ENCODE measurements around the gene DCXR. TPM values are rescaled to one million over a fixed set of nuclear protein-coding genes. Genes with fewer than 3 reads are reported as not detected.

Gene DCXR
- total RNA-seq, 6 donors from 2014 or later: 122 to 358 (median 211) TPM

GRCh38 chr17:82062076-82062983 is 24.8 kb upstream of the DCXR start:
- WGBS, 2 donors: 83 to 89% methylated on average over 5 to 21 of the region's 24 CpGs
- Histone ChIP-seq H3K27me3 (no peaks in the 10 kb centered on the region), H3K27ac (no peak overlapping the region), H3K4me3 (no peak overlapping the region), H3K9me3 (no peaks in the 10 kb centered on the region), H3K4me1 (peaks cover 22 to 34% (median 22%) of the 10 kb centered on the region in 4 donors), H3K36me3 (peaks cover 7 to 70% (median 56%) of the 10 kb centered on the region in 4 donors)
- TF ChIP-seq POLR2AphosphoS5 (IDR thresholded peaks at IDR 0.05) (no peak), CTCF (IDR thresholded peaks at IDR 0.05) (no peak), POLR2A (IDR thresholded peaks at IDR 0.05) (no peak), EP300 (IDR thresholded peaks at IDR 0.05) (no peak)
- DNase-seq (peak in 1 of 2 donors; percentile 76), ATAC-seq (ENCODE audit: low FRiP score in 2 of 2) (no peak)

GRCh38 chr17:82061047-82061925 is 23.8 kb upstream of the DCXR start:
- TF ChIP-seq EP300 (IDR thresholded peaks at IDR 0.05) (no peak), POLR2A (IDR thresholded peaks at IDR 0.05) (no peak), CTCF (IDR thresholded peaks at IDR 0.05) (no peak), POLR2AphosphoS5 (IDR thresholded peaks at IDR 0.05) (no peak)
- no peak for ATAC-seq (ENCODE audit: low FRiP score in 2 of 2)
- Histone ChIP-seq H3K27ac (no peak overlapping the region), H3K4me1 (peaks cover 19 to 30% (median 20%) of the 10 kb centered on the region in 4 donors), H3K36me3 (peaks cover 12 to 80% (median 67%) of the 10 kb centered on the region in 4 donors), H3K27me3 (no peaks in the 10 kb centered on the region), H3K9me3 (no peaks in the 10 kb centered on the region), H3K4me3 (no peak overlapping the region)
- 94% methylated on average over 32 of the region's 34 CpGs; no CpG with 5 or more reads in 1 of the 2 donors for WGBS, 2 donors
- DNase-seq: peak in 1 of 2 donors; percentile 74

DNA sequence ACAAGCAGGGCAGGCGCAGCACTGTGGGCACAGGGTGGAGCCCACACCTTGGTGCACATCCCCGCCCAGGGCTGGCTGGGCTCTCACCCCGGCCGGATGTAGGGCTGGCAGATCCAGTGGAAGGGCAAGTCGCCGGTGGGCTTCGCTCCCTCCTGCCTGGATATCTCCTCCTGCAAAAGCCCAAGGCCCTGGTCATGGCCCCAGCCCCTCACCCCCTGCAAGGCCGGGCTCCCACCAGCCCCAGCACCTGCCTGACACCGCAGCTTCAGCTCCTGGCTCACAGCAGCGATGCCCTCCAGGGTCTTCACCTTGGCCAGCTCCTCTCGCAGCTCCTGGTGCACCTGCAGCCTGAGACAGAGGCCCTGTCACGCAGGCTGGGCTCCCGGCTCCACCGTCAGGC is 23.1 kb upstream of the DCXR start:
- H3K9me3 ChIP-seq: no peaks in the 10 kb centered on the region
- DNase-seq: peak in 1 of 2 donors; percentile 66
- H3K36me3 ChIP-seq: peaks cover 15 to 87% (median 73%) of the 10 kb centered on the region in 4 donors
- no peak for ATAC-seq (ENCODE audit: low FRiP score in 2 of 2)
- no peak overlapping the region for H3K27ac ChIP-seq
- TF ChIP-seq CTCF (IDR thresholded peaks at IDR 0.05): no peak
- no peak overlapping the region for H3K4me3 ChIP-seq
- H3K27me3 ChIP-seq: no peaks in the 10 kb centered on the region
- WGBS, 2 donors: 95 to 100% methylated on average over 1 to 14 of the region's 14 CpGs
- H3K4me1 ChIP-seq: peaks cover 14 to 24% (median 15%) of the 10 kb centered on the region in 4 donors

DNA sequence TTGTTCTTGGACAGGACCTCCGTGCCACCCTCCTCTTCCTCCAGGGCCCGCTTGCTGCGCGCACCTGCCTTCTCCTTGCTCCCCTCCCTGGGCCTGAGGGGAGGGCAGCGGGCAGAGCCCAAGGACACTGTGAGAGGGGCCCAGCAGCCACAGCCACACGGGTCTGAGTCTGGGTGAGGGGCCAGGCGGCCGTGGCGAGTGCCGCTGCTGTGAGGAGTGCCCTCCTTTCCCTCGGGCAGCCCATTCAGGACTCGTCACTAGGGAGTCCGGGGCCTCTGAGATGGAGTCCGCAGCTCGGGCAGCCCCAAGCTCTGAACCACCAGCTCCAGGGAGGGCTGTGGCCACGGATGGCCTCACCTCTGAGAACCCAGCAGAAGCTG is 22.5 kb upstream of the DCXR start:
- no peak for TF ChIP-seq EP300 (IDR thresholded peaks at IDR 0.05)
- no peak for TF ChIP-seq CTCF (IDR thresholded peaks at IDR 0.05)
- no peak for TF ChIP-seq POLR2AphosphoS5 (IDR thresholded peaks at IDR 0.05)
- TF ChIP-seq POLR2A (IDR thresholded peaks at IDR 0.05): no peak
- Histone ChIP-seq H3K4me3 (no peak overlapping the region), H3K4me1 (peaks cover 13 to 22% (median 13%) of the 10 kb centered on the region in 4 donors), H3K27ac (no peak overlapping the region), H3K27me3 (no peaks in the 10 kb centered on the region), H3K9me3 (no peaks in the 10 kb centered on the region), H3K36me3 (peaks cover 16 to 93% (median 79%) of the 10 kb centered on the region in 4 donors)
- DNase-seq: peak in 1 of 2 donors; percentile 78
- ATAC-seq (ENCODE audit: low FRiP score in 2 of 2): no peak
- WGBS, 2 donors: 84 to 90% methylated on average over 7 to 16 of the region's 16 CpGs

Data from upper lobe of left lung (tissue), 6 donors.